Osteoblast (primary cell): ENCODE data around the gene WLS. TPM values are rescaled to one million over a fixed set of nuclear protein-coding genes. Genes with fewer than 3 reads are reported as not detected.

Source experiments
- DNase-seq: peaks from one replicate; pipeline ENCODE4 v3.0.0; 2011; ENCODE audit warnings: low spot score, mixed read lengths; ENCODE audit not compliant: insufficient read length; ENCODE audit errors: missing footprints
- H2AFZ ChIP-seq: 2 replicates; pipeline ENCODE4 v1.6.0; 2011; ENCODE audit warnings: mild to moderate bottlenecking, low read length
- H3K27ac ChIP-seq: 2 replicates; pipeline ENCODE4 v1.5.1; 2011; ENCODE audit warnings: mild to moderate bottlenecking, low read depth, low read length, moderate library complexity
- H3K27me3 ChIP-seq: 2 replicates; pipeline ENCODE4 v1.6.0; 2012; ENCODE audit warnings: mild to moderate bottlenecking, control low read depth, inconsistent platforms, low read length, moderate library complexity; ENCODE audit not compliant: insufficient read depth
- H3K36me3 ChIP-seq: 2 replicates; pipeline ENCODE4 v1.5.1; 2011; ENCODE audit warnings: mild to moderate bottlenecking, low read length, control low read depth, moderate library complexity; ENCODE audit not compliant: insufficient read depth
- H3K4me1 ChIP-seq: 2 replicates; pipeline ENCODE4 v1.5.1; 2011; ENCODE audit warnings: mild to moderate bottlenecking, low read length, control low read depth, moderate library complexity; ENCODE audit not compliant: insufficient read depth
- H3K4me2 ChIP-seq: 2 replicates; pipeline ENCODE4 v1.6.0; 2011; ENCODE audit warnings: mild to moderate bottlenecking, low read length; ENCODE audit not compliant: insufficient read depth
- H3K4me3 ChIP-seq: fragments of 200-600 bp; sonication (generic); 3 replicates; pipeline ENCODE4 v1.5.1; 2012; ENCODE audit warnings: mild to moderate bottlenecking, low read length, inconsistent platforms; ENCODE audit not compliant: insufficient read depth
- H3K79me2 ChIP-seq: 2 replicates; pipeline ENCODE4 v1.6.0; 2012; ENCODE audit warnings: mild to moderate bottlenecking, low read length, control low read depth, inconsistent platforms; ENCODE audit not compliant: insufficient read depth
- H3K9me3 ChIP-seq: 2 replicates; pipeline ENCODE4 v1.5.1; 2011; ENCODE audit warnings: low read depth, low read length, control low read depth
- H4K20me1 ChIP-seq: 2 replicates; pipeline ENCODE4 v1.6.0; 2012; ENCODE audit warnings: mild to moderate bottlenecking, low read length, control low read depth; ENCODE audit not compliant: insufficient read depth
- total RNA-seq: library from RNA; depleted of rRNA; stranded (reverse); fragments of >200 nt; gene quantifications from 2 replicates; pipeline ENCODE4 v1.2.3, GENCODE V29; 2012
- TF ChIP-seq, protein P1 (sequence below): IDR thresholded peaks from 2 replicates; pipeline ENCODE4 v1.5.1; 2011; ENCODE audit warnings: mild to moderate bottlenecking, low read depth, low read length, moderate library complexity; ENCODE audit errors: extremely low read depth

The WLS gene
- total RNA-seq, 1 donor = 54.3 TPM

DNA sequence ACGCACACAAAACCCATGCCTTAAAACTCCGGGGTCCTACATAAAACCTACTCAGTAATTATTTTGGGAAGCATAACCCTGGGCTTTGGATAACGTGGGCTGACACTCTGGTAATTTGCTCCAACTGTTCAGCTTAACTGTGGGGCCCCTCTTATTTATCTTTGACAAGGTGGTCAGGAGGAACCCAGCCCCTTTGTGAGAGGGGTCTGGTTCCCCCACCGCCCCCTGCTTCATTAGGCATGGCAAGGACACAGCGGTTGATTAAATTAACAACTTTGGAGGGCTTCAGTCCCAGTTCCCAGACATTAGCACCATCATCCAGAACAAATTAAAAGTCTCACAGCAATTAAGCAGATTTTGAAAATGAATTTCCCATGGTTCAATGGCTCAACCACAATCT, 14.7 kb downstream of the WLS start:
- Histone ChIP-seq H3K36me3 (no peaks in the 10 kb centered on the region), H3K4me1 (peaks cover 35% of the 10 kb centered on the region), H3K27me3 (no peaks in the 10 kb centered on the region), H4K20me1 (peaks cover 20% of the 10 kb centered on the region), H2AFZ (no peak overlapping the region), H3K9me3 (no peaks in the 10 kb centered on the region), H3K4me2 (no peak overlapping the region), H3K27ac (no peak overlapping the region), H3K79me2 (peaks cover 71% of the 10 kb centered on the region), H3K4me3 (no peak overlapping the region)
- no peak for DNase-seq
- TF ChIP-seq, protein P1, sequence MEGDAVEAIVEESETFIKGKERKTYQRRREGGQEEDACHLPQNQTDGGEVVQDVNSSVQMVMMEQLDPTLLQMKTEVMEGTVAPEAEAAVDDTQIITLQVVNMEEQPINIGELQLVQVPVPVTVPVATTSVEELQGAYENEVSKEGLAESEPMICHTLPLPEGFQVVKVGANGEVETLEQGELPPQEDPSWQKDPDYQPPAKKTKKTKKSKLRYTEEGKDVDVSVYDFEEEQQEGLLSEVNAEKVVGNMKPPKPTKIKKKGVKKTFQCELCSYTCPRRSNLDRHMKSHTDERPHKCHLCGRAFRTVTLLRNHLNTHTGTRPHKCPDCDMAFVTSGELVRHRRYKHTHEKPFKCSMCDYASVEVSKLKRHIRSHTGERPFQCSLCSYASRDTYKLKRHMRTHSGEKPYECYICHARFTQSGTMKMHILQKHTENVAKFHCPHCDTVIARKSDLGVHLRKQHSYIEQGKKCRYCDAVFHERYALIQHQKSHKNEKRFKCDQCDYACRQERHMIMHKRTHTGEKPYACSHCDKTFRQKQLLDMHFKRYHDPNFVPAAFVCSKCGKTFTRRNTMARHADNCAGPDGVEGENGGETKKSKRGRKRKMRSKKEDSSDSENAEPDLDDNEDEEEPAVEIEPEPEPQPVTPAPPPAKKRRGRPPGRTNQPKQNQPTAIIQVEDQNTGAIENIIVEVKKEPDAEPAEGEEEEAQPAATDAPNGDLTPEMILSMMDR = no peak

DNA sequence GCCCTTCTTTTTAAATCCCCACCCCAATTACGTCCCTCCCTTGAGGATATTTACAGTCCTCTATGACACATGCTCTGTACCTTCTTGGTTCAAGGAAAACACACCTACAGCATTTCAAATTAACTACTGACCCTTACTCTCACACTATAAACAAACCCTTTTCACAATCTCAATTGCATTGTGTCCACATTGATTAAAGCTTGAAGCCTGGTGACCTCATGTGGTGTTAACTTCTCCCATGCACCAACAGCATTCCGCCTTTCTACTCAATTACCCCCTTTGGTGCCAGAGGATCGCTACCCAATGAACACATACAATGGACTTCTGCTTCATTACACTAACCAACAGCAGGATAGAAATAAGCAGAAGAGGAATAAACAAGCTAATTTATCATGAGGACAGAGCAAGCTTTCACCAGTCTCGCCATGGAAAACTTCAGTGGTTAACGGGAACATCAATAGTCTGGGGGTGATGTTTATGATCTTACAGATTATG, 15.2 kb downstream of the WLS start:
- peaks cover 20% of the 10 kb centered on the region for H4K20me1 ChIP-seq
- no peak for DNase-seq
- H3K4me3 ChIP-seq = no peak overlapping the region
- peaks cover 73% of the 10 kb centered on the region for H3K79me2 ChIP-seq
- no peak overlapping the region for H2AFZ ChIP-seq
- no peaks in the 10 kb centered on the region for H3K9me3 ChIP-seq
- no peaks in the 10 kb centered on the region for H3K36me3 ChIP-seq
- H3K4me2 ChIP-seq = no peak overlapping the region
- peaks cover 30% of the 10 kb centered on the region for H3K4me1 ChIP-seq
- H3K27me3 ChIP-seq = no peaks in the 10 kb centered on the region
- TF ChIP-seq, protein P1 = no peak
- no peak overlapping the region for H3K27ac ChIP-seq

DNA sequence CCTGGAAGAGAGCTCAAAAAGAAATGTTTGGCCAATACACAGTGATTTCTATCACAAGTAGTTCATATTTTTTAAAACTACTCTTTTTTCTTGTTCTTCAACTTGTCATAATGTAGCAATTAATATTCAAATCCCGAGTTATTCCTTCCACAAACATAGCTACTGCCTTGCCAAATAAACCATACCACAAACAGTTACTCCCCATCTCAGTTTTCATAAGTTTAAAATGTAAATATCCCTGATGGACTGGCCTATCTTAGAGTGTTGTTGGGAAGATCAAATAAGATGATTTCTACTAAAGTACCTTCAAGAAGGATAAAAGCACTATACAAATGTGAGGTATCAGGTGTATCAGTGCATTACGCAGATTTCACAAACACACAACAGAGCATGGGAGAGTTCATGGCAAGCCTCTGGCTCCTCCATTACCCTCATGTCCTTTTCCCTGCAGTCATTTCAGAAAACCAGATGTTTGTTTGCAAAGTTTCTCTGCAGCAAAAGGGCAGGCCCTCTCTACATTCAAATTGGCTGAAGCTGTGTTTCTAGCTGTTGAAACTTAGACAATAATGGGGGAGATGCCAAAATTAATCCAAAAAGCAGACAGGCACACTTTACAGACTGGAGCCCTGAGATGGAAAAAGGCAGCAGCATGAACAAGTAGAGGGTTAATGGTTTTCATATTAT, 16.1 kb downstream of the WLS start:
- no peak overlapping the region for H2AFZ ChIP-seq
- H3K36me3 ChIP-seq = no peaks in the 10 kb centered on the region
- peaks cover 14% of the 10 kb centered on the region for H4K20me1 ChIP-seq
- no peak overlapping the region for H3K4me3 ChIP-seq
- no peak overlapping the region for H3K4me2 ChIP-seq
- H3K27me3 ChIP-seq = no peaks in the 10 kb centered on the region
- H3K79me2 ChIP-seq = peaks cover 78% of the 10 kb centered on the region
- peaks cover 22% of the 10 kb centered on the region for H3K4me1 ChIP-seq
- TF ChIP-seq, protein P1 = no peak
- H3K9me3 ChIP-seq = no peaks in the 10 kb centered on the region
- no peak overlapping the region for H3K27ac ChIP-seq
- DNase-seq = no peak

DNA sequence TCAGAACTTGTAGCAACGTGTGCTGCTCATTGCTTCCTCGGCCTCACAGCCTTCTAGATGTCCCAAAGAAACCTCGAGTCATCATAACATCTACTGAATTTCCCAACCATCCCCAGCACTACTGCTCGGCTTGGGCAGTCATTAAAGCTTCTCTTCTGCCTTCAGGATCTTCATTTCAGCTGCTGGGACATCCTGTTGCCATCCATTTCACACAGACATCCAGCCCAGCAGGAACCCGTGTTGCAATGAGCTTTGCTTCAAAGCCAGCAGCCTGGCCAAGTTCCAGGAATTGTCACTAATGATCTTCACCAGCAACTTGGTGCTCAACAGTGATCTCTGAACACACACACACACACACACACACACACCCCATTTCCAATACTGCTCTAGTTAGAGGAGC, 18.5 kb downstream of the WLS start:
- DNase-seq = no peak
- H3K9me3 ChIP-seq = no peaks in the 10 kb centered on the region
- H4K20me1 ChIP-seq = peaks cover 7% of the 10 kb centered on the region
- TF ChIP-seq, protein P1 = no peak
- no peak overlapping the region for H2AFZ ChIP-seq
- H3K27me3 ChIP-seq = no peaks in the 10 kb centered on the region
- peaks cover 30% of the 10 kb centered on the region for H3K4me1 ChIP-seq
- no peaks in the 10 kb centered on the region for H3K36me3 ChIP-seq
- H3K79me2 ChIP-seq = peaks cover 74% of the 10 kb centered on the region
- peak overlapping the region; percentile 68 for H3K27ac ChIP-seq
- H3K4me3 ChIP-seq = no peak overlapping the region
- no peak overlapping the region for H3K4me2 ChIP-seq
